AG09309 (cell line): ENCODE data around the gene TMPRSS4.

ENCODE experiments used
- DNase-seq: peaks from one replicate; pipeline ENCODE4 v3.0.0-alpha.2; 2010; ENCODE audit warnings: low read depth
- H3K4me3 ChIP-seq: 2 replicates; pipeline ENCODE4 v1.5.1; 2011; ENCODE audit warnings: mild to moderate bottlenecking, low read depth, low read length, moderate library complexity; ENCODE audit not compliant: control insufficient read depth
- TF ChIP-seq, protein P1 (sequence below): IDR thresholded peaks from 2 replicates; pipeline ENCODE4 v1.5.1; 2011; ENCODE audit warnings: mild to moderate bottlenecking, low read depth, low read length, inconsistent platforms; ENCODE audit not compliant: insufficient read depth, control insufficient read depth; ENCODE audit errors: missing control alignments

TMPRSS4 gene

DNA sequence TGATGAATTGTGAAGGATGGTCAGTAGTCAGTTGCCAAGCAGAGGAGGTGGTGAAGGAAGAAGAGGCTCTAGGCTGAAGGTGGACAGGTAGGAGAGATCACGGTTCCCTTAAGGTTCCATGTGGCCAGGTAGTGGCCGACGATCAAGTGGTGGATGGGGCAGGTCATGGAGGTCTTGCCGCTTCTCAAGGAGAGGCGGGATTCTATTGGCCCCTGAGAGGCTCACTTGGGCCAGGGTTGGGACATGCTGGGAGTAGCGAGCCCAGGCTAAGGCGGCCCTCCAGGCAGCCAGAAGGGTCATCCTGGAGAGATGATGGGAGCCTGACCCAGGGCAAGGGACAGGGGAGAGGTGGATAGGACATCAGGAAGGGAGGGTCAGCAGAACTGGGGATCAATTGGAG, 20.9 kb upstream of the TMPRSS4 start:
- H3K4me3 ChIP-seq, result no peak overlapping the region
- TF ChIP-seq, protein P1, sequence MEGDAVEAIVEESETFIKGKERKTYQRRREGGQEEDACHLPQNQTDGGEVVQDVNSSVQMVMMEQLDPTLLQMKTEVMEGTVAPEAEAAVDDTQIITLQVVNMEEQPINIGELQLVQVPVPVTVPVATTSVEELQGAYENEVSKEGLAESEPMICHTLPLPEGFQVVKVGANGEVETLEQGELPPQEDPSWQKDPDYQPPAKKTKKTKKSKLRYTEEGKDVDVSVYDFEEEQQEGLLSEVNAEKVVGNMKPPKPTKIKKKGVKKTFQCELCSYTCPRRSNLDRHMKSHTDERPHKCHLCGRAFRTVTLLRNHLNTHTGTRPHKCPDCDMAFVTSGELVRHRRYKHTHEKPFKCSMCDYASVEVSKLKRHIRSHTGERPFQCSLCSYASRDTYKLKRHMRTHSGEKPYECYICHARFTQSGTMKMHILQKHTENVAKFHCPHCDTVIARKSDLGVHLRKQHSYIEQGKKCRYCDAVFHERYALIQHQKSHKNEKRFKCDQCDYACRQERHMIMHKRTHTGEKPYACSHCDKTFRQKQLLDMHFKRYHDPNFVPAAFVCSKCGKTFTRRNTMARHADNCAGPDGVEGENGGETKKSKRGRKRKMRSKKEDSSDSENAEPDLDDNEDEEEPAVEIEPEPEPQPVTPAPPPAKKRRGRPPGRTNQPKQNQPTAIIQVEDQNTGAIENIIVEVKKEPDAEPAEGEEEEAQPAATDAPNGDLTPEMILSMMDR, result no peak
- no peak for DNase-seq

DNA sequence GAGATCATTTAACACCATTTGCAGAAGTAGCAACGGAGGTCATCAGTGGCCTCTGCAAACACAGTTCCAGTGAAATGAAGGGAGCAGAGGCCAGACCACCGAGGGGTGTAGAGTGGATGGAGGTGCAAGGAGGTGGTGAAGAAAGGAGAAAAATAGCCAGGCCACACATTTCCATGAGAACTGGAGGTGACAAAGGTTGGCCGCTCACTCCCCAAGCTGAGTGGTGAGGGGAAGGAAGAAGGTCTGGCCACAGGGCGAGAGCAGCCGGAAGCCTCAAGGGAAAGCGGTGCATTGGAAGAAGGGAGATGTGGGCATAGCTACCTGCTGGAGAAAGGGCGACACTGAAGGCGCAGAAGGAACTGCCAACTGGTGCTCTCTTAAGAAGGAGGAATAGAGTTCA, 20.1 kb upstream of the TMPRSS4 start:
- TF ChIP-seq, protein P1, result no peak

DNA sequence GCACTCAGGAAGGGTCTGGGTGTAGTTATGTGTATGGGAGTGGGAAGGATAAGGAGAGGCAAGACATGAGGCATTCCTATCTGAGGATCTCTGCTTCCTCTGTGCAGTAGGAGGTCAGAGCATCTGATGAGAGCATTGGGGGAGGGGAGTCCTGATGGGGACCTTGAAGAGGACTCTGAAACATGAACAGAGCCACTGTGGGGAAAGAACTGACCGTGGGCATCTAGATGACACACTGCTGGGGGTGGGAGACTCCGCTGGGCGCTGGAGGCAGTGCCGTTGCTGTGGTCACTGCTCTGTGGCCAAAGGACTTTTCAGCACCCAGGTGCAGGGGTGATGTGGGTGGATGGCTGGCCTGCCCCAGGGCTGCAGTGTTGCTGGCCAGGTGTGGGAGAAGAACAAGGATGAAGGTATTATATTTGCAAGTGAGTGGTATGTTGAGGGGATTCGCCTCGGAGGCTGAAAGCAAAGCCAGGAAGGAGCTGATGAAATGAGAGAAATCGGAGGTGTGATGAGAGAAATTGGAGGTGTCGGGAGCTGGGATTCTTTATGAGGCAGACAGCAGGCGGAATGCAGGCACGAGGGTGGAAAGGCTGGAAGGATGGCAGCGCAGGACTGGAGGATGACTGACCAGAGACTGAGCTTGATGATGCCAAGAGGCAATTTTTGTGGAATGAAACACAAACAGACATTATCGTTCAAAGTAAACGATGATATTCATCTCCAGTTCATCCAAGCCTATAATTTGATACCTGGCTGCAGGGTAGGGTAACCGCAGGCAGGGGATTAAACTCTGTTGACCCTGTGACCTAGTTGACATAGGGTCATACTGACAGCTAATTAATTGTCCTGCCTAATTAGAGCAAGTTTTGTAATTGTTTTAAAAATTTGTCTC, 19.4 kb upstream of the TMPRSS4 start:
- DNase-seq, result no peak
- TF ChIP-seq, protein P1, result no peak
- H3K4me3 ChIP-seq, result no peak overlapping the region

More for the DNA sequence above, 20.1 kb upstream of the TMPRSS4 start:
- H3K4me3 ChIP-seq, result no peak overlapping the region
- DNase-seq, result no peak

DNA sequence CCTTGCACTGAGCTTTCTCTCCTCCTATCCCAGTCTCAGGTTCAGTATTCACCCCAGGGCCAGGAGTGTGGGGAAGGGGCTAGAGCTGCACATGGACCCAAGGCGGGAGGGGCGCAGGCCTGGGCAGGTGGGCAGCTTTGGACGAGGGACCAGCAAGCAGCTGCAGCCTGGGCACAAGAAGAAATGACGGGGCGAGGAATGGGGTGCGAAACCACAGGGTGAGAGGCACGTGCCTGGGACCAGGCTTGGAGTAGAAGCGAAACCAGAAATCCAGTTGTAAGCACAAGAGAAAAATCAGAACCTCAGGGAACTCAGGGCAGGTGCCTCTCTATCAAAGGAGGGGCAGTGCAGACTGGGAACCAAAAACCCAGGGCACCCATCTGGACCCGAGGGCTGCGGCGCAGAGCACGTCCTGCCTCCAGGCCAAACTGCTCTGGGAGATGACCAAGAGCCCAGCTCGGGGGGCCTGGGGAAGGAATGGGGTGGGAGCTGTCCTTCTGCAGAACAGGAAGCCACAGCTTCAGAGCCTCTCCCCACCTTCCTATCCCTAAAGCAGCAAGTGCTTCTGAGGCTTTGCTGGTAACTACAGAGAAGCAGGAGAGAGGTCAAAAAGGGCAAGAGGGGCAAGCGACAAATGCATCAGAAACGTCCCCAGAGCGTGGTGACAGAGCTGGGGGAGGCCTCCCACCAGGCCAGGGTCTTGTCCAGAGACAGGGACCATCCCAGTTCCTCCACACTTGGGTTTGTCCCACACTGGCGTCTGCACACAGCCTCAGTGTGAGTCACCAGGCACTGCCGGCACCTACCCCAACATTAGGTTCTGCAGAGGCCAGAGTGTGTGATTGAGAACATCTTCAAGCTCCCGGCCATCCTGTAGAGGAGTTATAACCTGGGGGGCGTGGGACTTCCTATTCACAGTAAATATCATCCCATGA, 18.3 kb upstream of the TMPRSS4 start:
- no peak overlapping the region for H3K4me3 ChIP-seq
- no peak for DNase-seq
- TF ChIP-seq, protein P1, result no peak

DNA sequence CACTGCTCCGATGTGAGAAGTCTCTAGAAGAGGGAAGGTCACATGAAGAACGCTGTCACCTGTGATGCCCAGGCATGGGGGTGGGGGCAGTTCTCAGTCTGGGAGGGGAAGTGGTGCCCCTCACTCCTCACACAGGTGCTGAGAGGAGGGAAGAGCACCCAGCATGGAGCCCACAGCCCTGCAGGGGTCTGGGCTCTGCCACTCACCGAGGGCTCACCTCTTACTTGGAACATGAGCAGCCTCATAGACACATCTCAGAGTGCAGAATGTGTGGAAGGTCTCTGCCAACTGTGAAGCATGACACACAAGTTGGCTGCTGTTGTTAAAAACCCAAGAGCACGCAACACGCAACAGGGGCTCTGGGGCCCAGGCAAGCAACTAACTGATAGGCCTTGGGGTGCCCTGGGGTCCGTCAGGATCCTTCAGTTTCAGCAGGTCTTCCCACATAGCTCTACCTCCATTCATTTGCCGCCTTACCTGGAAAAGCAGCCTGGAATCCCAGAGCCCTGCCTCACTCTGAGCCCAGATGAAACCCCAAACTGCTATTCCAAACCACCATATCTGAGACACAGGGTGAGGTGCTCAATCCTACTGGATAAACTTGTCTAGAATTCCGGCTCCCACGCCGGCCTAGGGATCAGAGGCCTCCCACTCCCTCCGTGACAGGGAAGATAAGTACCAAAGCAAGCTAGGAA, 17.5 kb upstream of the TMPRSS4 start:
- H3K4me3 ChIP-seq, result no peak overlapping the region
- TF ChIP-seq, protein P1, result no peak
- no peak for DNase-seq

DNA sequence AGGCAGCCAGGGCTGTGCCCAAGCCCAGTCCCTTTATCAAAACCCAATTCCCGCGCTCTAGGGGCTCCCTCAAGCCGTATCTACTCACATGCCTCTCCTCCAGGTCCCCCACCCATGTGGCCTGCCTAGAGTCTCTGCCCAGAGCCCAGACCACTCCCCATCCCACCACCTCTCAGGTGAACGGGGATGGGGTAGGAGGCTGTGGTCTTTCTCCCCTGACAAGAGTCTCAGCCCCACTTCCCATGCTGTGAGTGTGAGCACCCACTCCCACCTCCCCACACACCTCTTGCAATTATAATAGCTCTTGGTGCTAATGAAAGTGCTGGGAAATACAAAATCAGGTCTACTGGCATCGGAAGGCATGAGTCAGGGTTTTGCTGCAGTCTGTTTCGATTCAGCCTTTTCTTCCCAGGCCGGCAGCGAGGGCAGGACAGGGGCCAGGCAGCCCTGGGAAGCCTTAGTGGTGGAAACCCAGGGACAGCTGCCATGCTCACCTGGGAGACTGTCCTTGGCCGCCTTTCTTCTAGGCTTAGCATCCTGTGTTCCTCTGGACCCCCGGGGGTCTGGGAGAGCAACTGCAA, 16.7 kb upstream of the TMPRSS4 start:
- no peak overlapping the region for H3K4me3 ChIP-seq
- DNase-seq, result no peak
- TF ChIP-seq, protein P1, result no peak
